ENCODE results near the gene CX3CL1. TPM values are rescaled to one million over a fixed set of nuclear protein-coding genes. Genes with fewer than 3 reads are reported as not detected.
A peak's percentile ranks its signal among the peaks of the same experiment; 100 is the strongest.

CX3CL1 gene
- total RNA-seq, 1 experiment from 2014 or later: 0.15 TPM

DNA sequence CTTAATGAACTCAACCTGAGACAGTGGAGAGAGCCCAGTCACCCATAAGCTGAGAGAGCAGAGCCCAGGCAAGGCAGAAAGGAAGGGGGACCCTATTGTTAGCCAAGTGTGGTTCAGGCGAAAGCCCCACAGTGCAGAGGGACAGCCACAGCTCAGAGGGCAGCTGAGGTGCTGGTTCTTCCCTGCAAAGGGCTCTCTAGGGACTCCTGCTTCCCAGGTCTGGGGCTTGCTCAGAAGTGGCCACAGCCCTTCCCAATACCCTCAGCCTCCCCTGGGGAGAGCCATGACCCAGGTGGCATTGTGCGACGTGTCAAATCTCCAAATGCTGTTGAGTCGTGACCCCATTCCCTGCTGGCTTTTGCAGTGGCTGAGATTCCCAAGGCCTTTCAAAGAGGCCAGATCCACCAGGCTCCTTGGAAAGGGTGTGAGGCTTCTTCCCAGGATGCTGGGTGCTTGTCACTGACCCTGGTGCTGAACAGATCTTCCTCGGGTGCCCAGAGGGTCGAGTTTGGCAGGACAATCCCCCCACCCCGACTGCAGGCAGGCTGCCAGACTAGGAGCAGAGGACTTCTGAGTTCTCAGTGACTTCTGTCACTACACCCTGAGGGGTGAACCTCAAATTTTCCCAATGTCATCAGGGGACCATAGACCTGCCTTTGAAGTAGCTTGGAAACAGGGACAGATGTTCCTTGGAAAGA is 29.8 kb downstream of the CX3CL1 start:
- no peak for ATAC-seq
- RAD21 ChIA-PET (ENCODE audit: low non-redundant PET in 1 of 2, low total read pairs in 2 of 2, uncharacterized antibody in 2 of 2, unreplicated experiment in 2 of 2): no interaction called here
- H4K20me1 ChIP-seq (ENCODE audit: insufficient read depth): no peaks in the 10 kb centered on the region

More for the DNA sequence above, 29.8 kb downstream of the CX3CL1 start:
- Histone ChIP-seq H3K4me2 (ENCODE audit: low read length) (no peak overlapping the region), H3K27me3 (ENCODE audit: insufficient read depth, low read length) (peaks cover 16% of the 10 kb centered on the region; the same call in 1 of the 2 replicates), H2AFZ (ENCODE audit: low read depth, low read length, poor library complexity, severe bottlenecking) (no peak overlapping the region), H3K9me2 (ENCODE audit: insufficient read depth) (no peaks in the 10 kb centered on the region), H3K27ac (ENCODE audit: low read depth, low read length) (no peak overlapping the region), H3K36me3 (ENCODE audit: control insufficient read depth in 1 of 2, insufficient read depth in 2 of 2, low read length in 2 of 2) (no peaks in the 10 kb centered on the region), H3K9me3 (ENCODE audit: control insufficient read depth in 1 of 2, insufficient read depth in 1 of 2, low read depth in 1 of 2, low read length in 2 of 2) (no peaks in the 10 kb centered on the region), H3K4me3 (replicated peaks in 1 of 2; ENCODE audit: low read depth in 1 of 2, low read length in 2 of 2) (no peak overlapping the region), H3K9ac (ENCODE audit: low read length) (no peak overlapping the region), H3K79me2 (ENCODE audit: insufficient read depth, low read length) (no peaks in the 10 kb centered on the region), H3K4me1 (ENCODE audit: control insufficient read depth in 1 of 2, insufficient read depth in 2 of 2, low read length in 2 of 2) (no peaks in the 10 kb centered on the region)
- no peak for DNase-seq (ENCODE audit: low read depth, low spot score)
- intact Hi-C loops (cut with micrococcal nuclease): no loop called here
- no TSS peak for BruUV-seq (replicated peaks)
- ChIA-PET CTCF (interaction anchor here (1.7 kb wide), 1 partner anchor 15 kb away, joined by 5 read pairs; no protein-coding TSS in a partner anchor), POLR2A (interaction anchor here (0.7 kb wide), 1 partner anchor 281 kb away, joined by 3 read pairs; no protein-coding TSS in a partner anchor)
- TF ChIP-seq ELF1 (IDR thresholded peaks at IDR 0.05; ENCODE audit: borderline replicate concordance, low read depth): no peak
- TF ChIP-seq, protein P1, sequence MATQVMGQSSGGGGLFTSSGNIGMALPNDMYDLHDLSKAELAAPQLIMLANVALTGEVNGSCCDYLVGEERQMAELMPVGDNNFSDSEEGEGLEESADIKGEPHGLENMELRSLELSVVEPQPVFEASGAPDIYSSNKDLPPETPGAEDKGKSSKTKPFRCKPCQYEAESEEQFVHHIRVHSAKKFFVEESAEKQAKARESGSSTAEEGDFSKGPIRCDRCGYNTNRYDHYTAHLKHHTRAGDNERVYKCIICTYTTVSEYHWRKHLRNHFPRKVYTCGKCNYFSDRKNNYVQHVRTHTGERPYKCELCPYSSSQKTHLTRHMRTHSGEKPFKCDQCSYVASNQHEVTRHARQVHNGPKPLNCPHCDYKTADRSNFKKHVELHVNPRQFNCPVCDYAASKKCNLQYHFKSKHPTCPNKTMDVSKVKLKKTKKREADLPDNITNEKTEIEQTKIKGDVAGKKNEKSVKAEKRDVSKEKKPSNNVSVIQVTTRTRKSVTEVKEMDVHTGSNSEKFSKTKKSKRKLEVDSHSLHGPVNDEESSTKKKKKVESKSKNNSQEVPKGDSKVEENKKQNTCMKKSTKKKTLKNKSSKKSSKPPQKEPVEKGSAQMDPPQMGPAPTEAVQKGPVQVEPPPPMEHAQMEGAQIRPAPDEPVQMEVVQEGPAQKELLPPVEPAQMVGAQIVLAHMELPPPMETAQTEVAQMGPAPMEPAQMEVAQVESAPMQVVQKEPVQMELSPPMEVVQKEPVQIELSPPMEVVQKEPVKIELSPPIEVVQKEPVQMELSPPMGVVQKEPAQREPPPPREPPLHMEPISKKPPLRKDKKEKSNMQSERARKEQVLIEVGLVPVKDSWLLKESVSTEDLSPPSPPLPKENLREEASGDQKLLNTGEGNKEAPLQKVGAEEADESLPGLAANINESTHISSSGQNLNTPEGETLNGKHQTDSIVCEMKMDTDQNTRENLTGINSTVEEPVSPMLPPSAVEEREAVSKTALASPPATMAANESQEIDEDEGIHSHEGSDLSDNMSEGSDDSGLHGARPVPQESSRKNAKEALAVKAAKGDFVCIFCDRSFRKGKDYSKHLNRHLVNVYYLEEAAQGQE (IDR thresholded peaks at IDR 0.05; ENCODE audit: low read depth): peak; percentile 25; the same call in 1 of the 2 replicates

Data from HCT116 (cell line).